ENCODE measurements around the gene NENF.

The NENF gene

DNA sequence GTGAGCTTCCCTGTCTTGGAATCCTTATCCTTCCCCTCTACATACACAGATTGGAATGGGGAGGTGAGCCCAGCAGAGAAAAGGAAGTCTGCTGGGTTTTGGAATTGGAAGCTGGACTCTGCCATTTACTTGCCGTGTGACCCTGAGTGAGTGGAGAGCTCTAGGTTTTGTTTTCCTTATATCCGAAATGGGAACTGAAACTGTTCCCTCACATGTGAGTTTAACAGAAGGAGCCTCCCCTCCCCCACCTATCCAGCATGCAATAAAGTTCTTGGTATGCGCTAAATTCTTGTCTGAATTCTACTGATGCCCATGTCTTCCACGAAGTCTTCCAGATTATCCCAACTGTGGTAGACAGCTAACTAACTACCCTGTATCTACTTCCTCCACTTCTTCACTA lies 58.7 kb downstream of the NENF start:
- H3K9me3 Mint-ChIP-seq, result no peaks in the 10 kb centered on the region
- H3K4me1 Mint-ChIP-seq, result peaks cover 15% of the 10 kb centered on the region
- H3K27ac Mint-ChIP-seq, result peak overlapping the region; percentile 39
- DNase-seq (ENCODE audit: low spot score in 2 of 2) (no peak), ATAC-seq (no peak)
- H3K36me3 Mint-ChIP-seq, result no peaks in the 10 kb centered on the region
- H3K4me3 Mint-ChIP-seq, result no peak overlapping the region

All from stimulated activated effector memory CD8-positive, alpha-beta T cell treated with anti-CD3 and anti-CD28 coated beads, Interleukin-12 subunit alpha, Interleukin-12 subunit beta, amount 100 ng/mL, for 72 hours (primary cell).